ENCODE results near the gene SMKR1.
A peak's percentile ranks its signal among the peaks of the same experiment; 100 is the strongest.

The SMKR1 gene

GRCh38 chr7:129501760-129502707 lies at the start of gene SMKR1:
SMKR1 (plus strand) TSS chr7:129502531; CDS start chr7:129502825, 294 bp downstream.
- TF ChIP-seq CTCF (IDR thresholded peaks at IDR 0.05; ENCODE audit: low read depth, low read length): no peak
- H3K4me3 ChIP-seq (ENCODE audit: low read depth, low read length): peak within 1 kb of the TSS; percentile 39
- DNase-seq (ENCODE audit: low read depth, low spot score): peak; percentile 36
- in situ Hi-C loops (cut with HindIII; ENCODE audit: low sequenced_read_pairs): no loop called here

GRCh38 chr7:129452589-129453231 lies 49.6 kb upstream of the SMKR1 start:
- H3K4me3 ChIP-seq (ENCODE audit: low read depth, low read length): no peak overlapping the region
- no peak for DNase-seq (ENCODE audit: low read depth, low spot score)
- in situ Hi-C loops (cut with HindIII; ENCODE audit: low sequenced_read_pairs): no loop called here
- no peak for TF ChIP-seq CTCF (IDR thresholded peaks at IDR 0.05; ENCODE audit: low read depth, low read length)

- in situ Hi-C loops (cut with HindIII; ENCODE audit: low sequenced_read_pairs): no loop called here
- no peak for DNase-seq (ENCODE audit: low read depth, low spot score)
- no peak for TF ChIP-seq CTCF (IDR thresholded peaks at IDR 0.05; ENCODE audit: low read depth, low read length)
- H3K4me3 ChIP-seq (ENCODE audit: low read depth, low read length): no peak overlapping the region
Observed at GRCh38 chr7:129453510-129454248, 48.7 kb upstream of the SMKR1 start.

- TF ChIP-seq CTCF (IDR thresholded peaks at IDR 0.05; ENCODE audit: low read depth, low read length): no peak
- no peak overlapping the region for H3K4me3 ChIP-seq (ENCODE audit: low read depth, low read length)
Observed at GRCh38 chr7:129454249-129454551, 48.1 kb upstream of the SMKR1 start.

GRCh38 chr7:129456421-129456820 lies 45.9 kb upstream of the SMKR1 start:
- no peak overlapping the region for H3K4me3 ChIP-seq (ENCODE audit: low read depth, low read length)
- in situ Hi-C loops (cut with HindIII; ENCODE audit: low sequenced_read_pairs): no loop called here
- DNase-seq (ENCODE audit: low read depth, low spot score): no peak
- no peak for TF ChIP-seq CTCF (IDR thresholded peaks at IDR 0.05; ENCODE audit: low read depth, low read length)

More at GRCh38 chr7:129454249-129454551, 48.1 kb upstream of the SMKR1 start:
- in situ Hi-C loops (cut with HindIII; ENCODE audit: low sequenced_read_pairs): no loop called here
- DNase-seq (ENCODE audit: low read depth, low spot score): no peak

GRCh38 chr7:129457101-129457500 lies 45.2 kb upstream of the SMKR1 start:
- no peak overlapping the region for H3K4me3 ChIP-seq (ENCODE audit: low read depth, low read length)
- no peak for TF ChIP-seq CTCF (IDR thresholded peaks at IDR 0.05; ENCODE audit: low read depth, low read length)
- in situ Hi-C loops (cut with HindIII; ENCODE audit: low sequenced_read_pairs): no loop called here
- no peak for DNase-seq (ENCODE audit: low read depth, low spot score)
